B cell (primary cell): ENCODE measurements around the gene BCL7C. TPM values are rescaled to one million over a fixed set of nuclear protein-coding genes. Genes with fewer than 3 reads are reported as not detected.

Experiments used
- ATAC-seq: fragments of 200-7000 bp; cut with Tn5 transposase; one replicate; pipeline ENCODE4 v1.10.0; 2021; ENCODE audit warnings: low read depth, mild to moderate bottlenecking, moderate number of reproducible peaks, moderate library complexity
- CTCF ChIA-PET: fragments of 350-600 bp; sonication (Branson Sonifier 250); formaldehyde crosslinking; loops from one replicate; lab custom pipeline; 2021; ENCODE audit warnings: antibody characterized with exemption, inconsistent platforms; lab: Charles Lee
- POLR2A ChIA-PET: fragments of 350-600 bp; sonication (Branson Sonifier 250); formaldehyde crosslinking; loops from one replicate; lab custom pipeline; 2021; ENCODE audit warnings: antibody characterized with exemption; lab: Charles Lee
- DNase-seq: peaks from one replicate; pipeline ENCODE4 v3.0.0; 2013
- H2AFZ ChIP-seq: 2 replicates; pipeline ENCODE4 v1.6.1; 2012; ENCODE audit warnings: mild to moderate bottlenecking, low read depth, low read length; ENCODE audit not compliant: insufficient read depth, poor library complexity, severe bottlenecking
- H3K27ac ChIP-seq, 2 donors: 1 replicate in 1 of 2; 2 replicates in 1 of 2; pipeline ENCODE4 v1.5.1; 2012 to 2013; ENCODE audit warnings: low read length in 2 of 2, mild to moderate bottlenecking in 2 of 2, moderate library complexity in 1 of 2
- H3K27me3 ChIP-seq, 4 experiments: fragments of 200-600 bp in 1 of 4; sonication (generic) in 1 of 4; replicated peaks in 1 of 4; 1 replicate in 2 of 4; 2 replicates in 2 of 4; pipeline versions ENCODE4 v1.6.1 to v1.7.0; 2013 to 2016; ENCODE audit warnings: low read length in 3 of 4, mild to moderate bottlenecking in 2 of 4, mixed read lengths in 1 of 4, moderate library complexity in 1 of 4; ENCODE audit not compliant: insufficient read depth in 4 of 4, control insufficient read depth in 3 of 4; ENCODE audit errors: control extremely low read depth in 1 of 4
- H3K36me3 ChIP-seq, 2 experiments: replicated peaks in 1 of 2; 1 replicate in 1 of 2; 2 replicates in 1 of 2; pipeline versions ENCODE4 v1.6.1 to v1.7.1; 2013; ENCODE audit warnings: low read length in 1 of 2; ENCODE audit not compliant: insufficient read depth in 2 of 2, control insufficient read depth in 1 of 2; ENCODE audit errors: control extremely low read depth in 1 of 2, extremely low read depth in 1 of 2
- H3K4me1 ChIP-seq, 2 donors: fragments of 200-600 bp in 1 of 2; sonication (generic) in 1 of 2; 1 replicate in 1 of 2; 2 replicates in 1 of 2; pipeline versions ENCODE4 v1.5.1 to v1.6.1; 2013 to 2017; ENCODE audit warnings: low read length in 2 of 2; ENCODE audit not compliant: control insufficient read depth in 2 of 2, insufficient read depth in 2 of 2
- H3K4me2 ChIP-seq: replicated peaks from 2 replicates; pipeline ENCODE3; 2012; ENCODE audit warnings: mild to moderate bottlenecking, low read depth, low read length; ENCODE audit not compliant: poor library complexity, severe bottlenecking
- H3K4me3 ChIP-seq, 5 experiments: fragments of 200-600 bp in 1 of 5; sonication (generic) in 1 of 5; 1 replicate in 3 of 5; 2 replicates in 2 of 5; pipeline versions ENCODE4 v1.5.1 to v1.7.0; 2011 to 2016; ENCODE audit warnings: low read length in 4 of 5, mild to moderate bottlenecking in 4 of 5, low read depth in 2 of 5, control low read depth in 1 of 5, moderate library complexity in 1 of 5; ENCODE audit not compliant: insufficient read depth in 1 of 5; ENCODE audit errors: control extremely low read depth in 1 of 5, extremely low read depth in 1 of 5
- H3K79me2 ChIP-seq: fragments of 200-600 bp; sonication (generic); one replicate; pipeline ENCODE4 v1.6.0; 2016; ENCODE audit warnings: low read length; ENCODE audit not compliant: control insufficient read depth, insufficient read depth
- H3K9ac ChIP-seq: fragments of 200-600 bp; sonication (generic); 2 replicates; pipeline ENCODE4 v1.6.1; 2017; ENCODE audit warnings: mild to moderate bottlenecking, low read length, moderate library complexity
- H3K9me3 ChIP-seq, 3 donors: one replicate each; pipeline versions ENCODE4 v1.6.1 to v1.7.1; 2013; ENCODE audit warnings: low read length in 2 of 3; ENCODE audit not compliant: control insufficient read depth in 2 of 3, insufficient read depth in 1 of 3; ENCODE audit errors: control extremely low read depth in 1 of 3
- H4K20me1 ChIP-seq: 2 replicates; pipeline ENCODE4 v1.6.0; 2012; ENCODE audit warnings: mild to moderate bottlenecking, low read length; ENCODE audit not compliant: insufficient read depth, control insufficient read depth, poor library complexity, severe bottlenecking
- H3K27ac Mint-ChIP-seq: one replicate; pipeline ENCODE4 v1.8.0; 2021; ENCODE audit warnings: mixed read lengths
- H3K27me3 Mint-ChIP-seq: one replicate; pipeline ENCODE4 v1.8.0; 2021; ENCODE audit warnings: mixed read lengths
- H3K4me1 Mint-ChIP-seq: one replicate; pipeline ENCODE4 v1.8.0; 2021; ENCODE audit warnings: mixed read lengths
- H3K4me3 Mint-ChIP-seq: one replicate; pipeline ENCODE4 v1.8.0; 2021; ENCODE audit warnings: mixed read lengths
- H3K9me3 Mint-ChIP-seq: one replicate; pipeline ENCODE4 v1.8.0; 2022; ENCODE audit warnings: mixed read lengths; ENCODE audit not compliant: insufficient read depth
- CTCF ChIP-seq: fragments of 200-600 bp; IDR thresholded peaks from one replicate; pipeline ENCODE4 v1.8.0; 2022; ENCODE audit warnings: antibody characterized with exemption, mild to moderate bottlenecking
- EZH2 ChIP-seq: IDR thresholded peaks from 2 replicates; pipeline ENCODE4 v1.6.1; 2012; ENCODE audit warnings: borderline replicate concordance, low read depth, mild to moderate bottlenecking, moderate library complexity, low read length; ENCODE audit not compliant: insufficient read depth, poor library complexity, severe bottlenecking
- WGBS: methylation state at CpG from one replicate; pipeline ENCODE4 v1.1.5; 2013; ENCODE audit warnings: missing lambda C conversion rate; ENCODE audit not compliant: insufficient coverage; 5-methylcytosine and 5-hydroxymethylcytosine counted together
- intact Hi-C: fragments of 100-400 bp; cut with micrococcal nuclease; formaldehyde crosslinking; loops from one replicate; pipeline ENCODE4 v1.10.0; 2022
- polyA plus RNA-seq: library from polyadenylated mRNA; depleted of rRNA; stranded (reverse); fragments of >200 nt; gene quantifications from 2 replicates; pipeline ENCODE4 v1.2.3, GENCODE V29; 2012
- small RNA-seq: library from RNA; depleted of rRNA; stranded (forward); fragments of <200 nt; gene quantifications from one replicate; pipeline ENCODE3, GENCODE V24; 2012; ENCODE audit warnings: low replicate concordance, low read depth; ENCODE audit not compliant: insufficient read length
- total RNA-seq, 2 donors: library from RNA; stranded (reverse); fragments of 120-200 nt in 1 of 2; gene quantifications; 1 replicate in 1 of 2; 2 replicates in 1 of 2; pipeline versions ENCODE4 v1.2.3 to v1.2.4, GENCODE V29; 2013 to 2022

BCL7C gene
- total and polyA plus RNA-seq, 2 donors (not counting 1 experiment from before 2014, with no cell fraction given) = 17.1 to 30.5 TPM

DNA sequence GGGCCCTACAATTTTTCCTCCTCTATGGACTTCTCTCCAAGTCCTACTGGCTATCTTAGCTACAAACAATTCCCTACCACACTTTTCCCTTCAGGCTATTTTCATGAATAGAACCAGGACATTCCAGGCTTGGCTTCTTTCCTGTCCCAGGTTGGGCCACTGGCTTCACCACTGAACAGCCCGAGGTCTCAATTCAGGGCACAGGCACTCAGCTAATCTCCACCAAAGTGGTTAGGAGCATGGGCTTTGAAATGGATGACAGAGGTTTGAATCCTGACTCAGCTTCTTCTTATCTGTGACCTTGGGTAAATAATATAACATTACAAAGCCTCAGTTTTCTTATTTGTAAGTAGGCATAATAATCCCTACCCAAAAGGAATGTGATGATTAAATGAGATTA is 56.0 kb downstream of the BCL7C start:
- no peak overlapping the region for H3K4me2 ChIP-seq
- no peaks in the 10 kb centered on the region for H4K20me1 ChIP-seq
- H3K9me3 Mint-ChIP-seq = no peaks in the 10 kb centered on the region
- ATAC-seq = no peak
- intact Hi-C loops = no loop called here
- H3K4me3 ChIP-seq = no peak overlapping the region
- no CpG with 5 or more reads among the region's 1 CpG for WGBS
- H3K27ac Mint-ChIP-seq = no peak overlapping the region
- TF ChIP-seq EZH2 (no peak), CTCF (no peak)
- ChIA-PET CTCF (interaction anchor here (1.3 kb wide), 1 partner anchor 24 kb away, joined by 4 read pairs; no protein-coding TSS in a partner anchor), POLR2A (no interaction called here)
- no peaks in the 10 kb centered on the region for H3K4me1 Mint-ChIP-seq
- DNase-seq = no peak
- H3K4me3 Mint-ChIP-seq = no peak overlapping the region
- H3K4me1 ChIP-seq = no peaks in the 10 kb centered on the region
- H3K9me3 ChIP-seq = no peaks in the 10 kb centered on the region
- H3K36me3 ChIP-seq = no peaks in the 10 kb centered on the region
- H3K27me3 ChIP-seq = no peaks in the 10 kb centered on the region
- H3K79me2 ChIP-seq = no peaks in the 10 kb centered on the region
- H3K27me3 Mint-ChIP-seq = peaks cover 3% of the 10 kb centered on the region
- no peak overlapping the region for H3K27ac ChIP-seq
- H3K9ac ChIP-seq = no peak overlapping the region
- H2AFZ ChIP-seq = no peak overlapping the region

Small RNAs within 50 kb of the gene (small RNA-seq; reads per million reads assigned to genes)
- gene MIR4519 = not detected
- gene MIR762 = not detected

Other genes starting within 250 kb of the BCL7C start
- gene PRR14, start 243.1 kb downstream of the BCL7C start, total RNA-seq = 92.7 and 95.8 TPM in 2 replicates
- 62.4 and 63.5 TPM in 2 replicates for gene PRR14, start 243.1 kb downstream of the BCL7C start, polyA plus RNA-seq
- 191 and 194 TPM in 2 replicates for gene FBRS, start 235.6 kb downstream of the BCL7C start, total RNA-seq
- gene FBRS, start 235.6 kb downstream of the BCL7C start, polyA plus RNA-seq = 68.3 and 84.4 TPM in 2 replicates
- gene SRCAP, start 194.9 kb downstream of the BCL7C start, total RNA-seq = 142 and 145 TPM in 2 replicates
- 20.9 and 21.4 TPM in 2 replicates for gene SRCAP, start 194.9 kb downstream of the BCL7C start, polyA plus RNA-seq
- 54.1 and 55.7 TPM in 2 replicates for gene PHKG2, start 145.7 kb downstream of the BCL7C start, total RNA-seq
- gene PHKG2, start 145.7 kb downstream of the BCL7C start, polyA plus RNA-seq = 79.0 and 80.8 TPM in 2 replicates
- 9.3 and 11.7 TPM in 2 replicates for gene CFAP119, start 132.0 kb downstream of the BCL7C start, total RNA-seq
- 8.5 and 10.4 TPM in 2 replicates for gene CFAP119, start 132.0 kb downstream of the BCL7C start, polyA plus RNA-seq
- gene RNF40, start 131.8 kb downstream of the BCL7C start, total RNA-seq = 120 and 121 TPM in 2 replicates
- 41.8 and 44.3 TPM in 2 replicates for gene RNF40, start 131.8 kb downstream of the BCL7C start, polyA plus RNA-seq
- 6.4 and 6.9 TPM in 2 replicates for gene ZNF629, start 106.9 kb downstream of the BCL7C start, total RNA-seq
- 0.82 and 1.2 TPM in 2 replicates for gene ZNF629, start 106.9 kb downstream of the BCL7C start, polyA plus RNA-seq
- 0.81 and 1.0 TPM in 2 replicates for gene CTF1, start 2.5 kb upstream of the BCL7C start, total RNA-seq
- gene CTF1, start 2.5 kb upstream of the BCL7C start, polyA plus RNA-seq = 0.78 and 0.99 TPM in 2 replicates
- gene FBXL19, start 29.5 kb upstream of the BCL7C start, total RNA-seq = 25.0 and 29.5 TPM in 2 replicates
- gene FBXL19, start 29.5 kb upstream of the BCL7C start, polyA plus RNA-seq = 9.0 and 12.9 TPM in 2 replicates
- gene ORAI3, start 55.0 kb upstream of the BCL7C start, total RNA-seq = 51.8 and 55.8 TPM in 2 replicates
- gene ORAI3, start 55.0 kb upstream of the BCL7C start, polyA plus RNA-seq = 24.2 and 32.2 TPM in 2 replicates
- gene SETD1A, start 63.7 kb upstream of the BCL7C start, total RNA-seq = 37.2 and 39.5 TPM in 2 replicates
- 11.5 and 12.4 TPM in 2 replicates for gene SETD1A, start 63.7 kb upstream of the BCL7C start, polyA plus RNA-seq
- 1.0 and 1.2 TPM in 2 replicates for gene HSD3B7, start 91.1 kb upstream of the BCL7C start, total RNA-seq
- gene HSD3B7, start 91.1 kb upstream of the BCL7C start, polyA plus RNA-seq = 0.65 and 0.89 TPM in 2 replicates
- 2.2 and 2.7 TPM in 2 replicates for gene STX1B, start 116.6 kb upstream of the BCL7C start, total RNA-seq
- gene STX1B, start 116.6 kb upstream of the BCL7C start, polyA plus RNA-seq = 1.8 and 2.1 TPM in 2 replicates
- gene STX4, start 139.5 kb upstream of the BCL7C start, total RNA-seq = 111 and 120 TPM in 2 replicates
- 133 and 159 TPM in 2 replicates for gene STX4, start 139.5 kb upstream of the BCL7C start, polyA plus RNA-seq
- gene ZNF668, start 180.2 kb upstream of the BCL7C start, total RNA-seq = 11.1 and 12.0 TPM in 2 replicates
- 5.1 and 5.8 TPM in 2 replicates for gene ZNF668, start 180.2 kb upstream of the BCL7C start, polyA plus RNA-seq
- gene ZNF646, start 180.3 kb upstream of the BCL7C start, total RNA-seq = 45.9 and 51.7 TPM in 2 replicates
- gene ZNF646, start 180.3 kb upstream of the BCL7C start, polyA plus RNA-seq = 9.2 and 14.7 TPM in 2 replicates
- 10.7 and 10.8 TPM in 2 replicates for gene PRSS53, start 194.9 kb upstream of the BCL7C start, total RNA-seq
- 10.1 and 11.6 TPM in 2 replicates for gene PRSS53, start 194.9 kb upstream of the BCL7C start, polyA plus RNA-seq
- gene VKORC1, start 200.7 kb upstream of the BCL7C start, total RNA-seq = 36.8 and 45.7 TPM in 2 replicates
- 22.3 and 31.8 TPM in 2 replicates for gene VKORC1, start 200.7 kb upstream of the BCL7C start, polyA plus RNA-seq
- 24.7 and 29.7 TPM in 2 replicates for gene BCKDK, start 214.3 kb upstream of the BCL7C start, total RNA-seq
- gene BCKDK, start 214.3 kb upstream of the BCL7C start, polyA plus RNA-seq = 20.0 and 27.6 TPM in 2 replicates
- gene KAT8, start 223.6 kb upstream of the BCL7C start, total RNA-seq = 100.0 and 102 TPM in 2 replicates
- 102 TPM in 2 replicates for gene KAT8, start 223.6 kb upstream of the BCL7C start, polyA plus RNA-seq
- gene PRSS8, start 241.7 kb upstream of the BCL7C start, total RNA-seq = not detected in 2 replicates
- gene PRSS8, start 241.7 kb upstream of the BCL7C start, polyA plus RNA-seq = not detected in 2 replicates